ENCODE results near the gene PCDHGA1.
"Not testable (repeated sequence)": the region's sequence is repeated elsewhere in the genome, so short reads cannot be mapped to it uniquely, and the experiment has no call there.

DNA sequence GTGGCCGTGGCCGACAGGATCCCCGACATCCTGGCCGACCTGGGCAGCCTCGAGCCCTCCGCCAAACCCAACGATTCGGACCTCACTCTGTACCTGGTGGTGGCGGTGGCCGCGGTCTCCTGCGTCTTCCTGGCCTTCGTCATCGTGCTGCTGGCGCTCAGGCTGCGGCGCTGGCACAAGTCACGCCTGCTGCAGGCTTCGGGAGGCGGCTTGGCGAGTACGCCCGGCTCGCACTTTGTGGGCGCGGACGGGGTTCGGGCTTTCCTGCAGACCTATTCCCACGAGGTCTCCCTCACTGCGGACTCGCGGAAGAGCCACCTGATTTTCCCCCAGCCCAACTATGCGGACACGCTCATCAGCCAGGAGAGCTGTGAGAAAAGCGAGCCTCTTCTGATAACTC is 15.7 kb downstream of the PCDHGA1 start:
- TF ChIP-seq POLR2A (IDR thresholded peaks at IDR 0.05; ENCODE audit: low read depth, low read length); RFX5 (IDR thresholded peaks at IDR 0.05; ENCODE audit: low read depth, low read length); SMC3 (IDR thresholded peaks at IDR 0.05; ENCODE audit: low read depth, low read length); CEBPB (IDR thresholded peaks at IDR 0.05; ENCODE audit: low read depth, low read length); MAFK (IDR thresholded peaks at IDR 0.05; ENCODE audit: low read depth, low read length); NFE2L2 (IDR thresholded peaks at IDR 0.05; ENCODE audit: low read depth, low read length); MXI1 (IDR thresholded peaks at IDR 0.05; ENCODE audit: borderline replicate concordance, low read depth, low read length); BHLHE40 (IDR thresholded peaks at IDR 0.05; ENCODE audit: low read depth, low read length); RAD21 (IDR thresholded peaks at IDR 0.05; ENCODE audit: low read length); MAZ (IDR thresholded peaks at IDR 0.05; ENCODE audit: borderline replicate concordance, low read depth, low read length): not testable (repeated sequence)
- TF ChIP-seq, protein P1, sequence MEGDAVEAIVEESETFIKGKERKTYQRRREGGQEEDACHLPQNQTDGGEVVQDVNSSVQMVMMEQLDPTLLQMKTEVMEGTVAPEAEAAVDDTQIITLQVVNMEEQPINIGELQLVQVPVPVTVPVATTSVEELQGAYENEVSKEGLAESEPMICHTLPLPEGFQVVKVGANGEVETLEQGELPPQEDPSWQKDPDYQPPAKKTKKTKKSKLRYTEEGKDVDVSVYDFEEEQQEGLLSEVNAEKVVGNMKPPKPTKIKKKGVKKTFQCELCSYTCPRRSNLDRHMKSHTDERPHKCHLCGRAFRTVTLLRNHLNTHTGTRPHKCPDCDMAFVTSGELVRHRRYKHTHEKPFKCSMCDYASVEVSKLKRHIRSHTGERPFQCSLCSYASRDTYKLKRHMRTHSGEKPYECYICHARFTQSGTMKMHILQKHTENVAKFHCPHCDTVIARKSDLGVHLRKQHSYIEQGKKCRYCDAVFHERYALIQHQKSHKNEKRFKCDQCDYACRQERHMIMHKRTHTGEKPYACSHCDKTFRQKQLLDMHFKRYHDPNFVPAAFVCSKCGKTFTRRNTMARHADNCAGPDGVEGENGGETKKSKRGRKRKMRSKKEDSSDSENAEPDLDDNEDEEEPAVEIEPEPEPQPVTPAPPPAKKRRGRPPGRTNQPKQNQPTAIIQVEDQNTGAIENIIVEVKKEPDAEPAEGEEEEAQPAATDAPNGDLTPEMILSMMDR (conservative IDR thresholded peaks at IDR 0.05; ENCODE audit: low read depth, low read length) = not testable (repeated sequence)
- TF ChIP-seq, protein P2, sequence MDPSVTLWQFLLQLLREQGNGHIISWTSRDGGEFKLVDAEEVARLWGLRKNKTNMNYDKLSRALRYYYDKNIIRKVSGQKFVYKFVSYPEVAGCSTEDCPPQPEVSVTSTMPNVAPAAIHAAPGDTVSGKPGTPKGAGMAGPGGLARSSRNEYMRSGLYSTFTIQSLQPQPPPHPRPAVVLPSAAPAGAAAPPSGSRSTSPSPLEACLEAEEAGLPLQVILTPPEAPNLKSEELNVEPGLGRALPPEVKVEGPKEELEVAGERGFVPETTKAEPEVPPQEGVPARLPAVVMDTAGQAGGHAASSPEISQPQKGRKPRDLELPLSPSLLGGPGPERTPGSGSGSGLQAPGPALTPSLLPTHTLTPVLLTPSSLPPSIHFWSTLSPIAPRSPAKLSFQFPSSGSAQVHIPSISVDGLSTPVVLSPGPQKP (IDR thresholded peaks at IDR 0.05; ENCODE audit: borderline replicate concordance, low read depth, low read length) = not testable (repeated sequence)
- TF ChIP-seq, protein P3, sequence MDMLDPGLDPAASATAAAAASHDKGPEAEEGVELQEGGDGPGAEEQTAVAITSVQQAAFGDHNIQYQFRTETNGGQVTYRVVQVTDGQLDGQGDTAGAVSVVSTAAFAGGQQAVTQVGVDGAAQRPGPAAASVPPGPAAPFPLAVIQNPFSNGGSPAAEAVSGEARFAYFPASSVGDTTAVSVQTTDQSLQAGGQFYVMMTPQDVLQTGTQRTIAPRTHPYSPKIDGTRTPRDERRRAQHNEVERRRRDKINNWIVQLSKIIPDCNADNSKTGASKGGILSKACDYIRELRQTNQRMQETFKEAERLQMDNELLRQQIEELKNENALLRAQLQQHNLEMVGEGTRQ (IDR thresholded peaks at IDR 0.05; ENCODE audit: low read depth, low read length) = not testable (repeated sequence)
